ENCODE data around the gene EXOC6B.

The EXOC6B gene

GRCh38 chr2:72837171-72837570 is 11.3 kb upstream of the EXOC6B start:
- Histone ChIP-seq H3K4me3 (replicated peaks; ENCODE audit: low read depth, low read length) (no peak overlapping the region), H3K36me3 (ENCODE audit: control insufficient read depth, insufficient read depth, low read length) (no peaks in the 10 kb centered on the region), H3K27me3 (replicated peaks; ENCODE audit: control insufficient read depth, insufficient read depth, low read length) (0 out of 2 replicates have a peak, but pooled peaks cover 2% of the 10 kb centered on the region)
- no peak for DNase-seq (ENCODE audit: extremely low read depth, insufficient read length)
- TF ChIP-seq CTCF (IDR thresholded peaks at IDR 0.05; ENCODE audit: insufficient read depth, low read length, poor library complexity, severe bottlenecking): no peak

GRCh38 chr2:72835403-72835802 is 9.6 kb upstream of the EXOC6B start:
- DNase-seq (ENCODE audit: extremely low read depth, insufficient read length): no peak
- no peak for TF ChIP-seq CTCF (IDR thresholded peaks at IDR 0.05; ENCODE audit: insufficient read depth, low read length, poor library complexity, severe bottlenecking)
- Histone ChIP-seq H3K36me3 (ENCODE audit: control insufficient read depth, insufficient read depth, low read length) (no peaks in the 10 kb centered on the region), H3K4me3 (replicated peaks; ENCODE audit: low read depth, low read length) (no peak overlapping the region), H3K27me3 (replicated peaks; ENCODE audit: control insufficient read depth, insufficient read depth, low read length) (0 out of 2 replicates have a peak, but pooled peaks cover 2% of the 10 kb centered on the region)

GRCh38 chr2:72834596-72834995 is 8.8 kb upstream of the EXOC6B start:
- no peak for TF ChIP-seq CTCF (IDR thresholded peaks at IDR 0.05; ENCODE audit: insufficient read depth, low read length, poor library complexity, severe bottlenecking)
- H3K4me3 ChIP-seq (replicated peaks; ENCODE audit: low read depth, low read length): no peak overlapping the region
- peaks cover 2% of the 10 kb centered on the region; the same call in 1 of the 2 replicates for H3K27me3 ChIP-seq (replicated peaks; ENCODE audit: control insufficient read depth, insufficient read depth, low read length)
- no peak for DNase-seq (ENCODE audit: extremely low read depth, insufficient read length)
- H3K36me3 ChIP-seq (ENCODE audit: control insufficient read depth, insufficient read depth, low read length): no peaks in the 10 kb centered on the region

GRCh38 chr2:72833084-72833714 is 7.4 kb upstream of the EXOC6B start:
- TF ChIP-seq CTCF (IDR thresholded peaks at IDR 0.05; ENCODE audit: insufficient read depth, low read length, poor library complexity, severe bottlenecking): no peak
- DNase-seq (ENCODE audit: extremely low read depth, insufficient read length): no peak
- no peak overlapping the region for H3K4me3 ChIP-seq (replicated peaks; ENCODE audit: low read depth, low read length)

GRCh38 chr2:72830273-72830672 is 4.4 kb upstream of the EXOC6B start:
- no peak overlapping the region for H3K4me3 ChIP-seq (replicated peaks; ENCODE audit: low read depth, low read length)
- DNase-seq (ENCODE audit: extremely low read depth, insufficient read length): no peak

More at GRCh38 chr2:72833084-72833714, 7.4 kb upstream of the EXOC6B start:
- Histone ChIP-seq H3K36me3 (ENCODE audit: control insufficient read depth, insufficient read depth, low read length) (no peaks in the 10 kb centered on the region), H3K27me3 (replicated peaks; ENCODE audit: control insufficient read depth, insufficient read depth, low read length) (peaks cover 2% of the 10 kb centered on the region; the same call in 1 of the 2 replicates)

More at GRCh38 chr2:72830273-72830672, 4.4 kb upstream of the EXOC6B start:
- H3K36me3 ChIP-seq (ENCODE audit: control insufficient read depth, insufficient read depth, low read length): no peaks in the 10 kb centered on the region
- H3K27me3 ChIP-seq (replicated peaks; ENCODE audit: control insufficient read depth, insufficient read depth, low read length): no peaks in the 10 kb centered on the region; the same call in 1 of the 2 replicates
- no peak for TF ChIP-seq CTCF (IDR thresholded peaks at IDR 0.05; ENCODE audit: insufficient read depth, low read length, poor library complexity, severe bottlenecking)
